Gastrocnemius medialis (tissue), 4 donors: ENCODE results near the gene SFT2D1.

Source experiments
- CTCF ChIP-seq, 5 experiments: fragments of 450-650 bp in 3 of 5; fragments of 200-600 bp in 2 of 5; sonication (generic) in 2 of 5; IDR thresholded peaks in 4 of 5; conservative IDR thresholded peaks in 1 of 5; 1 replicate in 4 of 5; 2 replicates in 1 of 5; pipeline ENCODE4 v1.5.1; 2016 to 2019; ENCODE audit warnings: antibody characterized with exemption in 5 of 5, mild to moderate bottlenecking in 3 of 5, moderate library complexity in 3 of 5
- POLR2A ChIP-seq, 2 donors: fragments of 450-650 bp; IDR thresholded peaks; one replicate each; pipeline ENCODE4 v1.6.1; 2017; ENCODE audit warnings: antibody characterized with exemption in 2 of 2, mild to moderate bottlenecking in 2 of 2, moderate library complexity in 2 of 2

GRCh38 chr6:166336847-166337246 lies 5.5 kb downstream of the SFT2D1 start:
- TF ChIP-seq CTCF (IDR thresholded peaks at IDR 0.05 in 4 of 5, conservative IDR thresholded peaks at IDR 0.05 in 1 of 5) = no peak
- TF ChIP-seq POLR2A (IDR thresholded peaks at IDR 0.05) = no peak
